B cell (primary cell): ENCODE measurements around the gene FFAR4. TPM values are rescaled to one million over a fixed set of nuclear protein-coding genes. Genes with fewer than 3 reads are reported as not detected.

Experiments
- ATAC-seq: fragments of 200-7000 bp; cut with Tn5 transposase; one replicate; pipeline ENCODE4 v1.10.0; 2021; ENCODE audit warnings: low read depth, mild to moderate bottlenecking, moderate number of reproducible peaks, moderate library complexity
- CTCF ChIA-PET: fragments of 350-600 bp; sonication (Branson Sonifier 250); formaldehyde crosslinking; loops from one replicate; lab custom pipeline; 2021; ENCODE audit warnings: antibody characterized with exemption, inconsistent platforms; lab: Charles Lee
- POLR2A ChIA-PET: fragments of 350-600 bp; sonication (Branson Sonifier 250); formaldehyde crosslinking; loops from one replicate; lab custom pipeline; 2021; ENCODE audit warnings: antibody characterized with exemption; lab: Charles Lee
- DNase-seq: peaks from one replicate; pipeline ENCODE4 v3.0.0; 2013
- H2AFZ ChIP-seq: 2 replicates; pipeline ENCODE4 v1.6.1; 2012; ENCODE audit warnings: mild to moderate bottlenecking, low read depth, low read length; ENCODE audit not compliant: insufficient read depth, poor library complexity, severe bottlenecking
- H3K27ac ChIP-seq, 2 donors: 1 replicate in 1 of 2; 2 replicates in 1 of 2; pipeline ENCODE4 v1.5.1; 2012 to 2013; ENCODE audit warnings: low read length in 2 of 2, mild to moderate bottlenecking in 2 of 2, moderate library complexity in 1 of 2
- H3K27me3 ChIP-seq, 4 experiments: fragments of 200-600 bp in 1 of 4; sonication (generic) in 1 of 4; replicated peaks in 1 of 4; 1 replicate in 2 of 4; 2 replicates in 2 of 4; pipeline versions ENCODE4 v1.6.1 to v1.7.0; 2013 to 2016; ENCODE audit warnings: low read length in 3 of 4, mild to moderate bottlenecking in 2 of 4, mixed read lengths in 1 of 4, moderate library complexity in 1 of 4; ENCODE audit not compliant: insufficient read depth in 4 of 4, control insufficient read depth in 3 of 4; ENCODE audit errors: control extremely low read depth in 1 of 4
- H3K36me3 ChIP-seq, 2 experiments: replicated peaks in 1 of 2; 1 replicate in 1 of 2; 2 replicates in 1 of 2; pipeline versions ENCODE4 v1.6.1 to v1.7.1; 2013; ENCODE audit warnings: low read length in 1 of 2; ENCODE audit not compliant: insufficient read depth in 2 of 2, control insufficient read depth in 1 of 2; ENCODE audit errors: control extremely low read depth in 1 of 2, extremely low read depth in 1 of 2
- H3K4me1 ChIP-seq, 2 donors: fragments of 200-600 bp in 1 of 2; sonication (generic) in 1 of 2; 1 replicate in 1 of 2; 2 replicates in 1 of 2; pipeline versions ENCODE4 v1.5.1 to v1.6.1; 2013 to 2017; ENCODE audit warnings: low read length in 2 of 2; ENCODE audit not compliant: control insufficient read depth in 2 of 2, insufficient read depth in 2 of 2
- H3K4me2 ChIP-seq: replicated peaks from 2 replicates; pipeline ENCODE3; 2012; ENCODE audit warnings: mild to moderate bottlenecking, low read depth, low read length; ENCODE audit not compliant: poor library complexity, severe bottlenecking
- H3K4me3 ChIP-seq, 5 experiments: fragments of 200-600 bp in 1 of 5; sonication (generic) in 1 of 5; 1 replicate in 3 of 5; 2 replicates in 2 of 5; pipeline versions ENCODE4 v1.5.1 to v1.7.0; 2011 to 2016; ENCODE audit warnings: low read length in 4 of 5, mild to moderate bottlenecking in 4 of 5, low read depth in 2 of 5, control low read depth in 1 of 5, moderate library complexity in 1 of 5; ENCODE audit not compliant: insufficient read depth in 1 of 5; ENCODE audit errors: control extremely low read depth in 1 of 5, extremely low read depth in 1 of 5
- H3K79me2 ChIP-seq: fragments of 200-600 bp; sonication (generic); one replicate; pipeline ENCODE4 v1.6.0; 2016; ENCODE audit warnings: low read length; ENCODE audit not compliant: control insufficient read depth, insufficient read depth
- H3K9ac ChIP-seq: fragments of 200-600 bp; sonication (generic); 2 replicates; pipeline ENCODE4 v1.6.1; 2017; ENCODE audit warnings: mild to moderate bottlenecking, low read length, moderate library complexity
- H3K9me3 ChIP-seq, 3 donors: one replicate each; pipeline versions ENCODE4 v1.6.1 to v1.7.1; 2013; ENCODE audit warnings: low read length in 2 of 3; ENCODE audit not compliant: control insufficient read depth in 2 of 3, insufficient read depth in 1 of 3; ENCODE audit errors: control extremely low read depth in 1 of 3
- H4K20me1 ChIP-seq: 2 replicates; pipeline ENCODE4 v1.6.0; 2012; ENCODE audit warnings: mild to moderate bottlenecking, low read length; ENCODE audit not compliant: insufficient read depth, control insufficient read depth, poor library complexity, severe bottlenecking
- H3K27ac Mint-ChIP-seq: one replicate; pipeline ENCODE4 v1.8.0; 2021; ENCODE audit warnings: mixed read lengths
- H3K27me3 Mint-ChIP-seq: one replicate; pipeline ENCODE4 v1.8.0; 2021; ENCODE audit warnings: mixed read lengths
- H3K4me1 Mint-ChIP-seq: one replicate; pipeline ENCODE4 v1.8.0; 2021; ENCODE audit warnings: mixed read lengths
- H3K4me3 Mint-ChIP-seq: one replicate; pipeline ENCODE4 v1.8.0; 2021; ENCODE audit warnings: mixed read lengths
- H3K9me3 Mint-ChIP-seq: one replicate; pipeline ENCODE4 v1.8.0; 2022; ENCODE audit warnings: mixed read lengths; ENCODE audit not compliant: insufficient read depth
- CTCF ChIP-seq: fragments of 200-600 bp; IDR thresholded peaks from one replicate; pipeline ENCODE4 v1.8.0; 2022; ENCODE audit warnings: antibody characterized with exemption, mild to moderate bottlenecking
- EZH2 ChIP-seq: IDR thresholded peaks from 2 replicates; pipeline ENCODE4 v1.6.1; 2012; ENCODE audit warnings: borderline replicate concordance, low read depth, mild to moderate bottlenecking, moderate library complexity, low read length; ENCODE audit not compliant: insufficient read depth, poor library complexity, severe bottlenecking
- WGBS: methylation state at CpG from one replicate; pipeline ENCODE4 v1.1.5; 2013; ENCODE audit warnings: missing lambda C conversion rate; ENCODE audit not compliant: insufficient coverage; 5-methylcytosine and 5-hydroxymethylcytosine counted together
- intact Hi-C: fragments of 100-400 bp; cut with micrococcal nuclease; formaldehyde crosslinking; loops from one replicate; pipeline ENCODE4 v1.10.0; 2022
- polyA plus RNA-seq: library from polyadenylated mRNA; depleted of rRNA; stranded (reverse); fragments of >200 nt; gene quantifications from 2 replicates; pipeline ENCODE4 v1.2.3, GENCODE V29; 2012
- total RNA-seq, 2 donors: library from RNA; stranded (reverse); fragments of 120-200 nt in 1 of 2; gene quantifications; 1 replicate in 1 of 2; 2 replicates in 1 of 2; pipeline versions ENCODE4 v1.2.3 to v1.2.4, GENCODE V29; 2013 to 2022

FFAR4 gene
- total and polyA plus RNA-seq, 2 donors (not counting 1 experiment from before 2014, with no cell fraction given) = not detected

GRCh38 chr10:93579985-93580711 is 13.7 kb downstream of the FFAR4 start:
- DNase-seq (no peak), ATAC-seq (no peak)
- no peak overlapping the region for H3K4me2 ChIP-seq
- H3K27me3 ChIP-seq = no peaks in the 10 kb centered on the region
- peaks cover 6% of the 10 kb centered on the region for H3K9me3 Mint-ChIP-seq
- no peaks in the 10 kb centered on the region for H3K79me2 ChIP-seq
- 82% methylated on average over 1 of the region's 3 CpGs for WGBS
- POLR2A ChIA-PET = no interaction called here
- no peak overlapping the region for H3K9ac ChIP-seq
- no peak overlapping the region for H3K27ac Mint-ChIP-seq
- no peak overlapping the region for H2AFZ ChIP-seq
- CTCF ChIA-PET = no interaction called here
- peaks cover 0 to 8% (median 6%) of the 10 kb centered on the region in 3 donors for H3K9me3 ChIP-seq
- peaks cover 26% of the 10 kb centered on the region for H3K27me3 Mint-ChIP-seq
- TF ChIP-seq CTCF (no peak), EZH2 (no peak)
- H3K36me3 ChIP-seq = no peaks in the 10 kb centered on the region
- no peak overlapping the region for H3K4me3 Mint-ChIP-seq
- H3K4me1 Mint-ChIP-seq = no peaks in the 10 kb centered on the region
- intact Hi-C loops = no loop called here
- no peak overlapping the region for H3K4me3 ChIP-seq
- H4K20me1 ChIP-seq = no peaks in the 10 kb centered on the region
- no peak overlapping the region for H3K27ac ChIP-seq
- H3K4me1 ChIP-seq = no peaks in the 10 kb centered on the region

GRCh38 chr10:93580828-93581227 is 14.4 kb downstream of the FFAR4 start:
- Histone ChIP-seq H3K27ac (no peak overlapping the region), H3K9me3 (peaks cover 0 to 8% (median 6%) of the 10 kb centered on the region in 3 donors), H3K36me3 (no peaks in the 10 kb centered on the region), H4K20me1 (no peaks in the 10 kb centered on the region), H3K4me2 (no peak overlapping the region), H3K27me3 (no peaks in the 10 kb centered on the region), H3K4me1 (no peaks in the 10 kb centered on the region), H3K9ac (no peak overlapping the region), H3K4me3 (no peak overlapping the region), H2AFZ (no peak overlapping the region), H3K79me2 (no peaks in the 10 kb centered on the region)
- Mint-ChIP-seq H3K27me3 (peaks cover 25% of the 10 kb centered on the region), H3K27ac (no peak overlapping the region), H3K4me3 (no peak overlapping the region), H3K9me3 (peaks cover 6% of the 10 kb centered on the region), H3K4me1 (no peaks in the 10 kb centered on the region)
- TF ChIP-seq CTCF (no peak), EZH2 (no peak)
- POLR2A ChIA-PET = no interaction called here
- ATAC-seq = no peak
- CTCF ChIA-PET = no interaction called here
- intact Hi-C loops = no loop called here
- no peak for DNase-seq
- 89% methylated on average over 3 of the region's 6 CpGs for WGBS
